GM08714 (cell line): ENCODE results near the gene HES2.
"Not testable (repeated sequence)": the region's sequence is repeated elsewhere in the genome, so short reads cannot be mapped to it uniquely, and the experiment has no call there.

ENCODE experiments used
- H3K4me3 ChIP-seq: fragments of 200-500 bp; sonication (Bioruptor generic); 2 replicates; pipeline ENCODE4 v1.5.1; 2014; ENCODE audit warnings: mild to moderate bottlenecking, low read length, inconsistent platforms
- ZNF274 ChIP-seq: IDR thresholded peaks from 2 replicates; pipeline ENCODE4 v1.6.1; 2012; ENCODE audit warnings: mild to moderate bottlenecking, low read depth, low read length

HES2 gene

DNA sequence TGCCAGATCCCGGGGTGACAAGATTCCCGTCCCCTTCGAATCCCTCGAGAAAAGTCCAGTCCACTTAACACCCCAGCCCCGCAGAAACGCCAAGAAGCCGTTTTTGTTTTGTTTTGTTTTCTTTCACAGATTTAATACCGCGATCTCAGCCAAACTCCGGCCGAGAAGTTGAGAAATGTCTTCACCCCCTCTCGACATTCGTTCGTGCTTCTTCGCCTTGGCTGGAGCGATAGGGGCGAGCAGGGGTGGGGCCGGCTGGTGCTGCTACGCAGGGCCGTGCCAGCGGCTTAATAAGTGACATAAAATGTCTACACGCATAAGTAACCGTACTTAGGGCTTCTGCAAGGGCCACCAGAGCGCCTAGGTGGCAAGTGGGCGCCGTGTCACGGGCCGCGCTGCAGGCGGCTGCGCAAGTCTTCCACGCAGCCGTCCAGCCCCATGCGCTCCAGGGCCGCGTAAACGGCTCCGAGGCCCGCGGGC, 41.4 kb upstream of the HES2 start:
- no peak for TF ChIP-seq ZNF274
- H3K4me3 ChIP-seq: no peak overlapping the region

DNA sequence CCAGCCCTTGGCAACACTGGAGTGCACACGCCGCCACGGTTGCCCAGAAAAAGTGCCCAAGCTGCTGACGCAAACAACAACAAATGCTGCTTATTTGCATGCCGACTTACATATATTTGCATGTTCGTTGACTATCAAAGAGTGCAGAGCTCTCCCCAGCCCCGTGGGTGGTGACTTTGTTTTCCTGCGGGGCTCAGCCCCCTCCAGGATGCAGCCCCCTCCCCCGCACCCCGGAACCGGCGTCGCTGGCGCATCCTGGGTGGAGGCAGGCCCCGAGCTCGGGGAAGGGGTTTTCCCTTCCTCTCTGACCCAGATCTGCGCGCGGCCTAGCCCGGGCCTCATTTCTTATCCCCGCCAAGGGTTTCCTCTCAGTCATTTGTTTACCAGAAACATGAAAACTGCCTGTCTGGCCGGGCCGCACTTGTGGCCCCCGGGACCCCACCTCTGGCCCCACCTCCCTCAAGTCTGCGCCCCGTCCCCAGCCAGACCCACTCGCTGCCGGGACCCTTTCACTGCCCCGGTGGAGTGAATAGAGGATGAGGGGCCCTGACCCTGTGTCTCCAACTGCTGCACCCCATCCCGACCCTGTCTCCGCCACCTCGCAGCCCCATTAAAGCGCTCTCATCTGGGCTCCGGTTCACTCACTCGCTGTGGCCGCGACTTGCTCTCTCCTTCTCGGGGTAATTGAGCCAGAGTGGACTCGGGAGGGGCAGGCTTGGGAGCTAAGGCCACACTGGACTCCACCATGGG, 40.8 kb upstream of the HES2 start:
- no peak overlapping the region for H3K4me3 ChIP-seq

DNA sequence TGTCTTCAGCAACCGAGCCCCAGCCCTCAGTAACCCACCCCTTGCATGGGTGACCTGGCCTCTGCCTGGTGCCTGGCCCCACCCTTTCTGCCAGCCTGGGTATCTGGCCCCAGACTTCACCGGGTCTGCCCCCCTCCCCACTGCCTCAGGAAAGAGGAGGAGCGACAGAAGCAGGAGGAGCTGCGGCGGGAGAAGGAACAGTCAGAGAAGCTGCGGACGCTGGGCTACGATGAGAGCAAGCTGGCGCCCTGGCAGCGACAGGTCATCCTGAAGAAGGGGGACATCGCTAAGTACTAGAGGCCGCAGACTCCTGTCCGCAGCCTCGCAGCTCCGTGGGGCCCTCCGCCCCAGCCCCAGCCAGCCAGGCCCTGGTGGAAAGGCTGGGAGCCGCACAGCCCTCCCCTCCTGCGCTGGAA, 40.1 kb upstream of the HES2 start:
- no peak for TF ChIP-seq ZNF274
- no peak overlapping the region for H3K4me3 ChIP-seq

More for the DNA sequence above, 40.8 kb upstream of the HES2 start:
- TF ChIP-seq ZNF274: no peak

DNA sequence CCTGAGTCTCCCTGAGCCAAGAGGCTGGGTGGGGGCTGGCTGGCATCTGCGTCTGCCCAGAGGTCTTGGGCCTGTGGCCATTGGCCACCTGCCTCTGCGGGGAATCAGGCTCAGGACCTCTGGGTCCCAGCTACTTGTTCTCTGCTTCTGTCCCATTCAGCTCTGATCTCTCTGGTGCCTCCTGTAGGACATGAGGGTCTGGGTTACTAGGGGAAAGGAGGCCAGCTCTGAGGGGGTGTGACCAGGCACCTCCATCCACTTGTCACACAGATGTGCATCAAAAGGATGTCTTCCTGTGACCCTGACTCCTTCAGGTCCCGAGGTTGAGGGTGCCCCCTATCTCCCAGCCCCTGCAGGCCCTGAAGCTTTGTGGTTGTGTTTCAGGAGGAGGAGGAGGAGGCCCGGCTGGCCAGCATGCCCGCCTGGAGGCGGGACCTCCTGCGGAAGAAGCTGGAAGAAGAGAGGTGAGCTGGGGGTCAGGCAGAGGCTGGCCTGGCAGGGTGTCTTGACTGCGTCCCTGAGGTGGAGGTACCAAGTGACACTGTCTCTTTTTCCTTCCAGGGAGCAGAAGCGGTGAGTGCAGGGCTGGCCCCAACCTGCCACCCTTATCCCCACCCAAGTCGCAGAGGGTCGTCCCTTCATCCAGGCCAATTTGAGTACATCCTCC, 37.2 kb upstream of the HES2 start:
- H3K4me3 ChIP-seq: no peak overlapping the region
- TF ChIP-seq ZNF274: no peak

DNA sequence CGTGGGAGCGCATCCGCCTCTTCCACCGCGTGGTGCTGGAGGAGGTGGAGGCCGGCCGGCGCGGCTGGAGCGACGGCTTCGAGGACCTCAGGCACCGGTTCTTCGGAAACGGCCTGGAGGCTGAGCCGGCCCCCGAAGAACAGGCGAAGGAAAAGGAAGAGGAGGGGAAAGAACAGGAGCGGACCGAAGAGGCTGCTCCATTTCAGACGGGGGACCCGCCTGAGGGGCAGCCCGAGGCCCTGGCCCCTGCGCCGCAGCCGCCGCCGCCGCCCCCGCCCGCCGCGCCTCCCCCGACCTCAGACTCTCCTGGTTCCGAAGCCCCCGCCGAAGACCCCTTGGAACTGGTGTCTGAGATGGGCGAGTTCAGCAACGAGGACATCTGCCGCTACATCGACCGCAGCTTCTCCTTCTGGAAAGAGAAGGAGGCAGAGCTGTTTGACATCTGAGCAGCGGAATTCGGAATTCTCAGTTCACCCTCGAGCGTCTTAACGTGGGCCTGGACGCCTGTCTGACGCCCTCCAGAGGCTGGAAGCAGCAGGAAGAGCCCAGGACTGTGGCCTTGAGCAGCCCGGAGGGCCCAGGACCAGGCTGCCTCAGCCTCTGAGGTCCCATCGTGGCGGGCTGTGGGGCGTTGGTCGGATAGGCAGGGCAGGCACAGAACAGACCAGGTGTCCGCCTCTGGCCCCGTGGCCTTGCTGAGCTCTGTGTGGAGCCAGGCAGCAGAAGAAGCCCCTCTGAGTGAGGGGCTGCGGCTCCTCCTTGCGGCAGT, 36.2 kb upstream of the HES2 start:
- H3K4me3 ChIP-seq: not testable (repeated sequence)

DNA sequence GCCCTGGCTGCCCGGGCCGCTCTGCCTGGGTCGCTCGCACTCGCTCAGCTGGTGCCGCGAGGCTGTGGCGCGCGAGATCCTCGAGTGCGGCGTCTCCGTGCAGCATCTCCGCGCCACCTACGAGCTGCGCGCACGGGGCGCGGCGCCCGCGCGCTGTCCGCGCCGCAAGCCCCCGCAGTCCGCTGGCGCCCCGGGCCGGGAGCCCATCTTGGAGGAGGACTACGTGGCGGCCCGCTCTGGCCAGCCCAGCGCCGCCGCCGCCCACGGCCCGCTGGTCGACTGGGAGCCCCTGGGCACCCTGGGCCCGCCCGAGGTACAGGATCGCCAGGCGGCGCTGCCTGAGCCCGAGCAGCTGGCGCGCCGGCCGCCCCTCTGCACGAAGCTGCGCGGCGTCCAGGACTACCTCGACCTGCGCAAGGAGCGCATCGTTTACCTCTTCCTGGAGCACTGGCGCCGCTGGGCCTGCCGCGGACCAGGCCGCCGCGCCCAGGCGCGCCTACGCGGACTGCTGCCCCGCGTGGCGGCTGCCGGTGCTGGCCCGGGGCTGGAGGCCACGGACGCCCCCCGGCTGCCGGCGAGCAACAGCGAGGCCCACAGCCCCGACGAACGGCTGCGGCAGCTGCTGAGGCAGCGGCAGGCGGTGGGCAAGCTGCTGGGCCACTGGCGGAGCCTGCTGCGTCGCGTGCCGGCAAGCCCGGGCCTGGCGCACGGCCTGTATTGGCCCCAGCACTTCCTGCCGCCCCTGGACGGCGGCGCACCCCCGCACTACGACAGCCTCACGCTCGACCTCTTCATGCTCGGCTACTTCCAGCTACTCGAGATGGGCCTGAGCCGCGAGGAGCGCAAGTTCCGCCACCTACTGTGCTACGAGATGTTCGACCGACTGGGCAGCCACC, 35.4 kb upstream of the HES2 start:
- no peak for TF ChIP-seq ZNF274
- no peak overlapping the region for H3K4me3 ChIP-seq

DNA sequence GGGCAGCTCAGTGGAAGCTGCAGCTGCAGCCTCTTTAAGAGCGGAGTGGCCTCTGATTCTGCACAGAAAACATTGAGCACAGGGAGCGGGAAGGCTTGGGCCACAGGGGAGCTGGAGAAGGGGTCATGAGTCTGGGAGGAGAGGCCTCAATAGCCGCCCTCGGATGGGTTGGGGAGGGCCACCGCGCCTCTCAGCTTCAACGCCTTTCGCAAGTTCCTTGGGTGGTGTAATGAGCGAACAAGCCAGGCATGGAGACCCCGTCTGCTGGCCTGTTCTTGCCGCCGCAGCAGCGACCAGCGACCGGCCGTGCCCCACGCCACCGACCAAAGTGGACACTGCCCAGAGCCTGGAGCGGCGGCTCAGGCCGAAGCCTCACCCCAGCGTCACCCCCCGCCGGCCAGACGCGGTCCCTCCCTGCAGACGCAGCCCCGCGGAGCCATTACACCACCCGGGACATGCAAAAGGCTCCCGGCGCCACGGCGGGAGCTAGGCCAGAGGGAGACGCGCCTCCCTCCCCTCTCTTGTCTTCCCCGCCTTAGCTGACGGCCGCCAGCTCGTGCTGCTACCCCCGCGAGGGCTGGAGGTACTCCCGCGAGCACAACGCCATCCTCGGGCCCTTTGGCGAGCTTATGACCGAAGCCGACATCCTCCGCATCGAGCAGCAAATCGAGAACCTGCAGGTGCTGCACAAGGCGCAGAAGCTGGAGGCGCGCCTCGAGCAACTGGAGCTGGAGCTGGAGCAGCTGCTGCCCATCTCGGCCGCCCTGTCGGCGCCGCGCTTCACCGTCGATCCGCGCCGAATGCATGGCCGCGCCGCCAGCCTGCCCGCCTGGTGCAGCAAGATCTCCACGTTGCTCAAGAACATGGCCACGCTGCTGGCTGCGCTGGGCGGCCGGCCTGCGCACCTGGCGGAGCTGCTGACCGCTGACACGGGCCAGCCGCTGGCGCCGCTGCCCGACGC, 34.5 kb upstream of the HES2 start:
- H3K4me3 ChIP-seq: not testable (repeated sequence)

DNA sequence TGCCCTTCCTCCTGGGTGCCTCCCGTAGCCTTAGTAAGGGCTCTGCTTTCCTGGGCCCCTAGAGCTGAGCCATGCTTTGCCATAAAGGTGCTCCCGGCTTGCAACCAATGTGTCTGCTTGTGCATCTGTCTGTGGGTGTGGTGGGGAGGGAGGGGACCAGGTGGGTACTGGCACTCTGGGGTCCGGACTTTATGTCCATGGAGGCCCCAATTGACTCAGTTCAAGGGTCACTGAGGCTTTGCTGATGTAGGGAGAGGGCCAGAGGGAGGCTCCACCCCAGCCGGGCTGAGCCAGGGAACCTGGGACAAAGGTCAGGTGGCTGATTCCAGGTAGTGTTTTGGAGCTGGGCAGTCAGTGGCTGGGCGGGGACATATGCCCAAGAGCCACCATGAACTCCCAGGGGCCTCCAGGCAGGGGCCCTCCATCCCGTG, 31.2 kb upstream of the HES2 start:
- TF ChIP-seq ZNF274: no peak
- H3K4me3 ChIP-seq: no peak overlapping the region

DNA sequence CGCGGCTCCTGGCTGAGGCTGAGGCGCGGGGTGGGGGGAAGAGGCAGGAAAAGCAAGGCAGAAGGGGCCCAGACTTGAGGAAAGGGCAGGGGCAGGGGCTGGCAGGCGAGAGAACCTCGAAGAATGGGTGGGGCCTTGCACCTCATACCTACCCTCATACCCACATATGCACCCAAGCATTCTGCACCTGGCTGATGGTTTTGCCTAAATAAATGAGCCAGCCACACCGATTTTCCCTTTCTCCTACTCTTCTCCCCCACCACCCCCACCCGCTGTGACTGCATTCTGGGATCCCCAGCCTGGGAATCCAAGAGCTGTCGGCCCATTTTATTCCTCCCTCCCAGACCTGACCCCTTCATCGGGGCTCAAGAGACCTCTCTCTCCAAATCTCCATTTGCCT, 30.8 kb upstream of the HES2 start:
- not testable (repeated sequence) for H3K4me3 ChIP-seq

DNA sequence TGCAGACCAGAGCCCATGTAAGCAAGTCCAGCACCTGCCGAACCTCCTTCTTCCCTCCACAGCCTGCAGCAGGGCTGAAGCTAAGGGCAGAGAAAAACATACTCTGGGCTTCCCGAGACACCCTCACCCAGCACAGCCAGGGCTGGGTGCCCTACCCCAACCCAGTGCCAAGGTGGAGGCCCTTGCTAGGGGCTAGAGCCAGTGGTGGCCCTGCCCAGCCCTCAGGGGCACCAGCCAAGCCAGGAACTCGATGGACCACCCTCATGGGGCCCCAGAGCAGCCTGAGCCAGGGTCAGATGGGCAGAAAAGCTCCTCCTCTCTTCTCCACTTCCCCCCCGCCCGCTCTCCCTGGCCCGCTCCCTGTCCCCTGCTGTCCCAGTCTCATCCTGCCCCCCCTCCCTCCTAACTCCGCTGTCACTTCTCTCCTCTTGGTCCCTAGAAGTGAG, 30.3 kb upstream of the HES2 start:
- H3K4me3 ChIP-seq: no peak overlapping the region
- TF ChIP-seq ZNF274: no peak

DNA sequence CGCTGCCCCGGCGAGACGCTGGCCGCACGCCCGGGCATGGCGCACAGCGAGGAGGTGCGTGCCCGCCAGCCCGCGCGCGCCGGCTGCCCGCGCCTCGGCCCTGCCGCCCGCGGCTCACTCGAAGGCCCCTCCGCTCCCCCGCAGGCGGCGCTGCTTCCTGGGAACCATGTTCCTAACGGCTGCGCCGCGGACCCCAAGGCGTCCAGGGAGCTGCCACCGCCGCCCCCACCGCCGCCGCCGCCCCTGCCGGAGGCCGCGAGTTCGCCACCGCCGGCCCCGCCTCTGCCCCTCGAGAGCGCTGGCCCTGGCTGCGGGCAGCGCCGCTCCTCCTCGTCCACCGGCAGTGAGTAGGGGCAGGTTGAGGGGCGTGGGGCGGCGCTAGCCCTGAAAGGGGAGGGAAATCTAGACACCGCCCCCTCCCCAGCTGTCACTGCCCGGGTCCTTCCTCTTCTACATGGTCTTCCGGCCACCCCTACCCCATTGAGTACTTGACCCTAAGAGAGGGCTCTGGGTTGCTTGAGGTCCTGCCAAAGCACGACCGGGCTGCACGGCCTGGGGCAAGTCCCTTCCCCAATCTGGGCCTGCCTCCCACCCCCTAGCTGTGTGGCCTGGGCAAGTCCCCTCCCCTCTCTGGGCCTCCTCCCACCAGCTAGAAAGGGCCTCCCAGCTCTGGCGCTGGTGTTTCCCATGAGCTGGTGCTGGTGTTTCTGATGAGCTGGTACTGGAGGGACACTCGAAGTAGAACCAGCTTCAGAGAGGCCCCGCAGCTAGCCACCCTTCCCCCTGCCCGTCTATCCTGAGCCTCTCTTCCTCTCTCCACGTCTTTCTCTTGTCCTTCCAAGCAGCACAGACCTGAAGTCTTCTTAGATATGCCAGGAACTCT, 29.3 kb upstream of the HES2 start:
- H3K4me3 ChIP-seq: no peak overlapping the region
- TF ChIP-seq ZNF274: no peak
